SK-N-MC (cell line): ENCODE results near the gene SVOP.

Source experiments
- EZH2 ChIP-seq: fragments of 200-600 bp; sonication (generic); IDR thresholded peaks from one replicate; pipeline ENCODE4 v1.6.1; 2017; ENCODE audit warnings: antibody characterized with exemption
- FOXP2 ChIP-seq: optimal IDR thresholded peaks from 2 replicates; pipeline ENCODE3; 2011; ENCODE audit warnings: mild to moderate bottlenecking, moderate library complexity; ENCODE audit not compliant: insufficient read depth; ENCODE audit errors: extremely low read length, control extremely low read depth

GRCh38 chr12:108940138-108940537, 80.7 kb downstream of the SVOP start:
- no peak for TF ChIP-seq EZH2
- no peak for TF ChIP-seq FOXP2
